Stimulated activated memory B cell treated with anti-CD40 and anti-IgM and Interleukin-4, amounts not matched to agents 10 μg/mL and 1 μg/mL and 100 μg/mL, for 72 hours (primary cell): ENCODE results near the gene PRKCI.
"Not testable (repeated sequence)": the region's sequence is repeated elsewhere in the genome, so short reads cannot be mapped to it uniquely, and the experiment has no call there.

Experiments
- ATAC-seq: fragments of 150-1000 bp; cut with Tn5 transposase; 2 replicates; pipeline ENCODE4 v1.10.0; 2021
- H3K27ac Mint-ChIP-seq: one replicate; pipeline ENCODE4 v1.8.0; 2022; ENCODE audit warnings: mild to moderate bottlenecking, mixed read lengths
- H3K27me3 Mint-ChIP-seq: one replicate; pipeline ENCODE4 v1.8.0; 2022; ENCODE audit warnings: mixed read lengths
- H3K36me3 Mint-ChIP-seq: one replicate; pipeline ENCODE4 v1.8.0; 2022; ENCODE audit warnings: mixed read lengths
- H3K4me1 Mint-ChIP-seq: one replicate; pipeline ENCODE4 v1.8.0; 2022; ENCODE audit warnings: mixed read lengths
- H3K4me3 Mint-ChIP-seq: one replicate; pipeline ENCODE4 v1.8.0; 2022; ENCODE audit warnings: mild to moderate bottlenecking, moderate library complexity, mixed read lengths
- H3K9me3 Mint-ChIP-seq: one replicate; pipeline ENCODE4 v1.8.0; 2022; ENCODE audit warnings: mixed read lengths

Gene PRKCI

DNA sequence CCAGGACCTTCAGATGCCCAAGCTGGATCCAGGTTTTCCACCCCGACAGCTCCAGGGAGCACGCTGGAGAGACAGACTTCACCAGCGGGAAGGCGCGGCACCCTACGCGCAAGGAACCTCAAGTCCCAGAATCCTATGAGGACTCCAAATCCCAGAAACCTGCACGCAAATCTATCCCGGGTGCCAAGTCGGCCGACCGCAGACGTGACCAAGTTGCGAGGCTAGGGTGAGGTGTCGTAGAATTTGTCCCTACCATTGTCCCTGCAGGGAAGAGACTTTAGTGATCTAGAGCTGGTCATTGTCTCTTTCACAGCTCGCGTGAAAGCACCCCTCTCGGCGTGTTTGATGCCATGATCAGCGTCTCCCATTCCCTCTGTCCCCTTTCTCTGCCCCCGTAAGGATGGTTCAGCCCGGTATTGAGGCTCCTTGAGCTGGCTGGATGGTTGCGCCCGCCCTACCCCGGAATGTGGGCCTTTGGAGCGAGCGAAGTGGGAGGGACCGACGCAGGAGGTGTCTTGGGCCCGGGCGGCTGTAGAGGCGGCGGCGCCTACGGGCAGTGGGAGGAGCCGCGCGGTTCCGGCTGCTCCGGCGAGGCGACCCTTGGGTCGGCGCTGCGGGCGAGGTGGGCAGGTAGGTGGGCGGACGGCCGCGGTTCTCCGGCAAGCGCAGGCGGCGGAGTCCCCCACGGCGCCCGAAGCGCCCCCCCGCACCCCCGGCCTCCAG is at the start of gene PRKCI:
Gene PRKCI, plus strand, starts transcription at position 501 of the 723 bp plus-strand sequence. CDS start 246 bp downstream, outside the sequence.
- Mint-ChIP-seq H3K27me3 (no peaks in the 10 kb centered on the region), H3K9me3 (no peaks in the 10 kb centered on the region), H3K4me1 (peaks cover 15% of the 10 kb centered on the region), H3K36me3 (no peaks in the 10 kb centered on the region), H3K4me3 (peak within 1 kb of the TSS; percentile 85), H3K27ac (peak within 1 kb of the TSS; percentile 88)
- peak; percentile 96 for ATAC-seq

DNA sequence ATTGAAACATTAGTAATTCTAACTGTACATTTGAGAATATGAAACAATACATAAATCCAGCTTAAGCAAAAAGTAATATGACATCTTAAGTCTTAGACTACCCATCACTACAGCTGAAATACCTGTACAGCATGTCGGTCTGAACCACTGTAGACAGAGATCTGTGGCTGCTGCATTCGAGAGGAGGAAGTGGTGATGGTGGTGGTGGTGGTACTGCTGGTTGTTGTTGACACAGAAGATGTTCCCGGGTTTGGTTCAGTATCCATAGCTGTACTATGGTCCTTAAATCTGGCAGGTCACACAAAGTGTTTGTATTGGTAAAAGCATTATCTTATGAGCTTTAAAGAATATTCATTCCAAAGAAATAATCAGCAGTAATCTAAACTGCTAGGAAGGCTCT is 43.6 kb upstream of the PRKCI start:
- peak overlapping the region; percentile 32 for H3K27ac Mint-ChIP-seq
- H3K27me3 Mint-ChIP-seq, result no peaks in the 10 kb centered on the region
- peaks cover 29% of the 10 kb centered on the region for H3K4me1 Mint-ChIP-seq
- H3K36me3 Mint-ChIP-seq, result peaks cover 18% of the 10 kb centered on the region
- H3K4me3 Mint-ChIP-seq, result peak overlapping the region; percentile 48
- no peak for ATAC-seq
- H3K9me3 Mint-ChIP-seq, result no peaks in the 10 kb centered on the region

DNA sequence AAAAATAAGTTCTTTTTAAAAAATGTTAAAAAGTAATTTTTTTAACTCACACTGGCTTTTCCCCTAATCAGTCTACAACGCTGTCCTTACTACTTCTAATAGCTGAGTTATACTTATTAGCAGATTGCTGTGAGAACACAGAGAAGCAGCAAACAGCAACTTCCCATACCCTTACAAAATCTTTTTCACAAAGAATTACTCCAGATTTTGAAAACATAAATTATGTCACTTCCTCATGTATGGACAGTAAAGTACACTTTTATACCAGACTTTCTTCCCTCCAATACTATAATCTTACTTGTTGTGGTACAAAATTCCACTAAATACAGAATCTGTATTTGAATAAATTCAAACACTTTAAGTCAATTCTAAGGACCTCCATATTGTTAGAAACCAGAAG is 42.8 kb upstream of the PRKCI start:
- no peak for ATAC-seq
- Mint-ChIP-seq H3K27ac (peak overlapping the region; percentile 90), H3K9me3 (no peaks in the 10 kb centered on the region), H3K27me3 (no peaks in the 10 kb centered on the region), H3K4me3 (peak overlapping the region; percentile 96), H3K36me3 (peaks cover 18% of the 10 kb centered on the region), H3K4me1 (peaks cover 29% of the 10 kb centered on the region)

DNA sequence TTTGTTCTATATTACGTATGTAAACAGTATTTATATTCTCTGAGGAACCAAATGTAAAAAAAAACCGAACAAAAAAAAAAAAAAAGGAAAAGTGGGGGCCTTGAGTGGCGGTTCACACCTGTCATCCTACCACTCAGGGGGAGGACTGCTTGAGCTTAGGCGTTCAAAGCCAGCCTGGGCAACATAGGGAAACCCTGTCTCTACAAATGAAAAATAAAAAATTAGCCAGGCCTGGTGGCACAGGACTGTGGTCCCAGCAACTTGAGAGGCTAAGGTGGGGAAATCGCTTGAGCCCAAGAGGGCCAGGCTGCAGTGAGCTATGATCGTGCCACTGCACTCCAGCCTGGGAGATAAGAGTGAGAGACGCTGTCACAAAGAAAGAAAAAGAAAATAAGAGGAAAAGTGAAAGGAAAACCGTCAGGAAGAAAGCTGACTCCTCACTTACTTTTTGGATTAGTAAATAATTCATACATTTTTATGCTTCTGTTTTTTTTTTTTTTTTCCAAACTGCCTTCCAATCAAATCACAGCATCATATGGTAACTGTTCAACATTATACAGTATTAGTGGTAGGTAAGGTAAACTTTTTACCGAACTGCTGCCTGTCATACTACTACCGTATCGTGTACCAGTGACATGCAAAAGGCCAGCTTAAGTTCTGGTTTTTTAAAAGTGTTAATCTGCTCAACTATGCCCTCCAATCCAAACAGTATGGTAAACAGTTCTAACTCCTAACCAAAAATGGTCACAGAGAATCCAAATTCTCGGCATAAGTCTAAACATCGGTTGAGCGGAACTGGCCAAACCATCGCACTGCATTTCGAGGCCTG is 41.9 kb upstream of the PRKCI start:
- peaks cover 16% of the 10 kb centered on the region for H3K36me3 Mint-ChIP-seq
- ATAC-seq, result peak; percentile 13
- no peaks in the 10 kb centered on the region for H3K9me3 Mint-ChIP-seq
- peak overlapping the region; percentile 96 for H3K4me3 Mint-ChIP-seq
- H3K27ac Mint-ChIP-seq, result peak overlapping the region; percentile 90
- H3K4me1 Mint-ChIP-seq, result peaks cover 27% of the 10 kb centered on the region
- H3K27me3 Mint-ChIP-seq, result no peaks in the 10 kb centered on the region

DNA sequence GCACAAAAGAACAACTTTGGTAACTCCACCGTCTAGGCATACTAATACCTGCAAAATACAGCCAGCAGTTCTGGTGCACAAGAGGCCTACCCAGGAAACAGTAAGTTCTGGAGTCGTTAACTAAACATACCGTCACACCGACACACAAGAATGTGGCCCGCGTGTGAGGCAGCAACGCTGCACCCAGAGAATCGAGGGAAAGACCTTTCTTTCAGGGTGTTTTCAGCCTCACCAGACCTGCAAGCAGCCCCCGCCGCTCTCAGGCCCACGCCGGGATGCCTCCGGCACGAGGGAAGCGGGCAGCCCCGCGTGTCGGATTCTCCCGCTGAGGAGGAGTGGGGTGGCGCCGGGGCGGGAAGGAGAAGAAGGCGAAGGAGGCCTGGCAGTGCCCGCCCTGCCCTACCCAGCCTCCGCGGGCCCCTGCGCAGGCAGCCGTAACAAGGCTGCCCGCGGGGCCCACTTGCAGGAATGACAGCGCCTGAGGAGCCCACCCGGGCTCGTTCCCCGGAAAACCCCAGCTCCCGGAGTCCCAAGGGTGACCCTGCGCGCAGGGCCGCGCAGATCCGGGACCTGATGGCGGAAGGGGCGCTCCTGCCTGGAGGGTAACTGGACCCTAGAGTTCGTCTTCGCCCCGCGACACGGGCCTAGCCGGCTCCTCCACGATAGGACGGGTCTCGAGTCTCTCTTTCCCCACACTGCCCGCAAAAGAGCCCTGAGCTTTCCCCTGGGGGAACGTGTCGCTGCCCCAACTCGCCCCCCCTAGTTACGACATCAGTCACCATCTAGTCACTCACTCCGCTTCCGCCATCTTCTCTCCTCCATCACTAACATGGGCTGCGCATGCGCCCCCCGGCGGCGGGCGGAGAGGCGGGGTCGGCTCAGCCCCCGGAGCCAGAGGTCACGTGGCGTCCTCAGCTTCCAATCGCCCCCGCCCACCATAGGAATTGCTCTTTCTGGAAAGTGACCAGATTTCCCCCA is 41.0 kb upstream of the PRKCI start, which contains the start of gene PHC3:
Gene PHC3, minus strand, starts transcription at position 826 of the 978 bp plus-strand sequence. Its CDS starts 18 bp downstream, at position 808.
- Mint-ChIP-seq H3K27ac (peak within 1 kb of the TSS; percentile 90), H3K4me1 (peaks cover 23% of the 10 kb centered on the region), H3K4me3 (peak within 1 kb of the TSS; percentile 96), H3K27me3 (no peaks in the 10 kb centered on the region), H3K36me3 (peaks cover 9% of the 10 kb centered on the region), H3K9me3 (no peaks in the 10 kb centered on the region)
- peak; percentile 92 for ATAC-seq

DNA sequence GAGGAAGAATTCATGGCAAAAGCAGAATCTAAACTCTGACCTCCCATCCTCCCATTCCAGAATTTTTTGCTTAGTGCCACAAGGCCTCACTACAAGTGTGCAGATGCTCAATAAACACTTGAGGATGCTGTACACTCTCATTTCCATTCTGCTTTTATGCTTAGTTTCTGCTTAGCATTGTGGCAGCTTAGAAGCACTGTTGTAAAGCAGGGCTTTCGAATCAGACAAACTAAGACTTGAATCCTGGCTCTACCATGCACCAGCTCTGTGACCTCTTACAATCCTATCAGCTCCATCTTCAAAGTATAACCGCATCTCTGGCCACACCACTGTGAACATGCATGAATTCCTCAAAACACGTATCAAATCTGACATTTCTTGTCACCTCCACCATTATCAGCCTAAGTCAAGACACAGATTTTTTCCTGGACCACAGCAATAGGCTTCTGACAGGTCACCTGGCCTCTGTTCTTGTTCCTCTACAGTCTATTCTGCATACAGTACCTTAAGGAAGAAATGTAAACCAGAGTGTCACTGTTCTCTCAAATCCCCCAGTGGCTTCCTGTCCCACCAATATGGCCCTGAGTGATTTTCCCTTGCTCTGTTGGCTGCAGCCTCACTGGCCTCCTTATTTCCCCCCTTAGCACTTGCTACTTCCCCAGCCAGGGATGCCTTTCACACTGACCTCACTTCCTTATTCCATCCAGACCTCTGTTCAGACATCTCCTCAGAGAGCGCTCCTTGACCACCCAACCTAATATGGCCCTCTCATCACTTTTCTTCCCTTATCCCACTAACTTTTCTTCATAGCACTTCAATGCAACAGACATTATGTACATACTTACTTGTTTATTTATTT is 32.6 kb upstream of the PRKCI start:
- no peak for ATAC-seq
- peaks cover 14% of the 10 kb centered on the region for H3K4me1 Mint-ChIP-seq
- H3K36me3 Mint-ChIP-seq, result no peaks in the 10 kb centered on the region
- H3K4me3 Mint-ChIP-seq, result no peak overlapping the region
- H3K27ac Mint-ChIP-seq, result no peak overlapping the region
- no peaks in the 10 kb centered on the region for H3K9me3 Mint-ChIP-seq
- no peaks in the 10 kb centered on the region for H3K27me3 Mint-ChIP-seq

DNA sequence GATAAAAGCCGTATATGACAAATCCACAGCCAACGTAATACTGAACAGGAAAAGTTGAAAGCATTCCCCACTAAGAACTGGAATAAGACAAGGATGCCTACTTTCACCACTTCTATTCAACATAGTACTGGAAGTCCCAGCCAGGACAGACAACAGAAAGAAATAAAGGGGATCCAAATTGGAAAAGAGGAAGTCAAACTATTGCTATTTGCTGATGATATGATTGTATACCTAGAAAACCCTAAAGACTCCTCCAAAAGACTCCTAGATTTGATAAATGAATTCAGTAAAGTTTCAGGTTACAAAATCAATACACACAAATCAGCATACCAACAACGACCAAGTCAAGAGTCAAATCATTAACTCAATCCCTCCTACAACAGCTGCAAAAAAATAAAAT is 26.5 kb upstream of the PRKCI start:
- not testable (repeated sequence) for H3K27ac Mint-ChIP-seq, ATAC-seq, H3K4me1 Mint-ChIP-seq, H3K36me3 Mint-ChIP-seq, H3K4me3 Mint-ChIP-seq, H3K9me3 Mint-ChIP-seq
- peaks cover 12% of the 10 kb centered on the region for H3K27me3 Mint-ChIP-seq

DNA sequence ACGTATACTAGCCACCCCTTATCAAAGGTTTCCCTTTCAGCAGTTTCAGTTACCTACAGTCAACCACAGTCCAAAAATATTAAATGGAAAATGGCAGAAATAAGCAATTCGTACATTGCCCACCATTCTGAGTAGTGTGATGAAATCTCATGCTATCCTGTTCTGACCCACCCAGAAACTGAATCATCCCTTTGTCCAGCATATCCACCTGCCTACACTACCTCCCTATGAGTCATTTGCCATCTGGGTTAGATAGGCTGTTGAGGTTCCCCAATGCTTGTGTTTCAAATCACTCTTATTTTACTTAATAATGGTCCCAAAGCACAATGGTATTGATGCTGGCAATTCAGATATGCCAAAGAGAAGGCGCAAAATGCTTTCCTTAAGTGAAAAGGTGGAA is 25.4 kb upstream of the PRKCI start:
- Mint-ChIP-seq H3K36me3 (no peaks in the 10 kb centered on the region), H3K4me3 (no peak overlapping the region), H3K27ac (no peak overlapping the region), H3K4me1 (peaks cover 7% of the 10 kb centered on the region), H3K9me3 (no peaks in the 10 kb centered on the region), H3K27me3 (peaks cover 15% of the 10 kb centered on the region)
- no peak for ATAC-seq

DNA sequence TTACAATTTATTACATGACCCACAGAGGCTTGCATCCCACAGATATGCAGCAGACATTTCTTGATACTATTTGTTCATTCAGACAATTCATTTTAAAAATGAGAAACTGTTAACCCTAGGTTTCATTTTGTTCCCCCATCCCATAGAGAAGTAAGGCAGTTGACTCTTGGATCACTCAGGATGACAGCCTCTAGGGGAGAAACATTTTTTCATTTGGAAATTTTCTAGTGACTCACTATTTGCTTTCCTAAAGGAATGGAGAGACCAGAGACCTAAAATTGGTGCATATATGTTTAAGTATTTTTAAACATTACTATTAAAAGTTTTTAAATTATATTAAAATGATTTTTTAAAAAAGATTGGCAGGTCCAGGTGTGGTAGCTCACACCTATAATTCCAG is 21.2 kb upstream of the PRKCI start:
- ATAC-seq, result no peak
- Mint-ChIP-seq H3K27ac (no peak overlapping the region), H3K36me3 (no peaks in the 10 kb centered on the region), H3K4me3 (no peak overlapping the region), H3K4me1 (peaks cover 7% of the 10 kb centered on the region), H3K27me3 (peaks cover 46% of the 10 kb centered on the region), H3K9me3 (no peaks in the 10 kb centered on the region)

DNA sequence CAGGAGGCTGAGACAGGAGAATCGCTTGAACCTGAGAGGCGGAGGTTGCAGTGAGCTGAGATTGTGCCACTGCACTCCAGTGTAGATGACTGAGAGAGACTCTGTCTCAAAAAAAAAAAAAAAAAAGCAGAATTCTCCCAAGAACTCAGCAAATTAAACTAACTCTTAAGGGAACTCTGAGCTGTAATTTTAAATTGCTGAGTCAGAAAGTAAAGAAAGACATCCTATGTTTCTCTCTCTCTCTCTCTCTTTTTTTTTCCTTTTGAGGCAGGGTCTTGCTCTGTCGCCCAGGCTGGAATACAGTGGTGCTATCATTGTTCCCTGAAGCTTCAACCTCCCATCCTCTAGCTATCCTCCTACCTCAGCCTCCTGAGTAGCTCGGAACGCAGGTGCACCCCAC is 20.7 kb upstream of the PRKCI start:
- Mint-ChIP-seq H3K27ac (no peak overlapping the region), H3K27me3 (peaks cover 52% of the 10 kb centered on the region), H3K9me3 (no peaks in the 10 kb centered on the region), H3K4me1 (peaks cover 7% of the 10 kb centered on the region), H3K4me3 (no peak overlapping the region), H3K36me3 (no peaks in the 10 kb centered on the region)
- ATAC-seq, result no peak

DNA sequence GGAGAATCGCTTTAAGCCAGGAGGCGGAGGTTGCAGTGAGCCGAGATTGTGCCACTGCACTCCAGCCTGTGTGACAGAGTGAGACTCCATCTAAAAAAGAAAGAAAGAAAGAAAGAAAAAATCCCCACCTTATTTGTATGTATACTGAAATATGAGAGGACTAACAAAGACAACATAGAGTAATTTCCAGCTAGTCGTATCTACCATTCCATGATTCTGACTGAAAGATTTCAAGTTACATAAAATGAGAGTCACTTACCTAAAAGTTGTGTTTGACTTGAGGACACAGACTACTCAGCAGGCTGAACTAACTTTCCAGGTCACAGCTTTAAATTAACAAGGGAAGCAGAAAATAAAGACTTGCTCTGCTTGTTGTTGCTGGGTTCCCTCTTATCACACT is 18.8 kb upstream of the PRKCI start:
- Mint-ChIP-seq H3K4me1 (peaks cover 7% of the 10 kb centered on the region), H3K36me3 (no peaks in the 10 kb centered on the region), H3K27ac (no peak overlapping the region), H3K4me3 (no peak overlapping the region), H3K9me3 (no peaks in the 10 kb centered on the region), H3K27me3 (peaks cover 55% of the 10 kb centered on the region)
- ATAC-seq, result no peak

DNA sequence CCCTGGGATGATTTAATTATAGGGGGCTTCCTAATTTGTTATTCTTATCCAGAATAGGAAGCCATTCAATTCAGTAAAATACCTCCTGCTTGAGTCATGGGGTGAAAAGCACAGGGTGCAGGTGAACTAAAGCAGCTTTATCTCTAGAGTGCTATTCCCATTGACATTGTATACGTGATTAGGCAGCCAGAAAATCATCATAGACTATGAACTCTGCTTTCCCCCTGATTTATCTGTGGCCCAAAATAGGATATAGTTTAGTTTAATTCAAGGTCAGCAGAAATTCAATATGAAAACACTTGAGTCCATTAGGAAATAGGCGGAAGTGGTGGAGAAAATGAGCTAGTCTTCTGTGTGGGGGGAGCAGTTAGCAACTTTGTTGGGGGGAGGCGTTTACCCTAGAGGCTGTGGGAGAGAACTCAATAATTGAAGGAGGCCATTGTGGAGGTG is 18.2 kb upstream of the PRKCI start:
- Mint-ChIP-seq H3K36me3 (no peaks in the 10 kb centered on the region), H3K9me3 (no peaks in the 10 kb centered on the region), H3K27me3 (peaks cover 55% of the 10 kb centered on the region), H3K4me1 (peaks cover 7% of the 10 kb centered on the region), H3K27ac (no peak overlapping the region), H3K4me3 (no peak overlapping the region)
- no peak for ATAC-seq

DNA sequence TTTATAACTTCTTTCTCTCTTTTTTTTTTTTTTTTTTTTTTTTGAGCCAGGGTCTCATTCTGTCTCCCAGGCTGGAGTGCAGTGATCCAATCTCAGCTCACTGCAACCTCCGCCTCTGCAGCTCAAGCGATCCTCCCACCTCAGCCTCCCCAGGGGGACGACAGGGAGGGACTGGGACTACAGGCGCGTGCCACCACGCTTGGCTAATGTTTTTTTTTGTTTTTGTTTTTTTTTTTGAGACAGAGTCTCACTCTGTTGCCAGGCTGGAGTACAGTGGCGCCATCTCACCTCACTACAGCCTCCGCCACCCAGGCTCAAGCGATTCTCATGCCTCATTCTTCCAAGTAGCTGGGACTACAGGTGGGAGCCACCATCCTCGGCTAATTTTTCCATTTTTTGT is 17.7 kb upstream of the PRKCI start:
- H3K9me3 Mint-ChIP-seq, result no peaks in the 10 kb centered on the region
- no peak overlapping the region for H3K4me3 Mint-ChIP-seq

DNA sequence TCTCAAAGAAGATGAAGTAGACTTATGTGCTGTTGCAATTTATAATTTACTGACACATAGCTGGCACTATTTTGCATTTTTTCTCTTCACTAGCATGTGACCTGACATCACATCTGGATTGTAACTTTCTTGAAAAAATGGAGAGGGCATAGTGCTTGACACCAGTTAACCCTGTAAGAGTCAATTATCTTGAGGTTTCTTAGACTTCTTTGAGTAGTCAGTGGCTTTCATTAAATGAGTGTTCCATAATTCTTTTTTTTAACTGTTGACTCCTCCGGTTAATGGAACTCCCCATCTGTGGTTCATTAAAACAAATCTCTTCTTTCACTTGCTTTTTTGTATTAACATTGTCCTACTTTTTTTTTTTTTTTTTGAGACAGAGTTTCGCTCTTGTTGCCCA is 16.9 kb upstream of the PRKCI start:
- ATAC-seq, result no peak
- Mint-ChIP-seq H3K4me3 (no peak overlapping the region), H3K36me3 (no peaks in the 10 kb centered on the region), H3K27me3 (peaks cover 56% of the 10 kb centered on the region), H3K9me3 (no peaks in the 10 kb centered on the region), H3K27ac (no peak overlapping the region), H3K4me1 (peaks cover under 1% of the 10 kb centered on the region)

More for the DNA sequence above, 17.7 kb upstream of the PRKCI start:
- no peaks in the 10 kb centered on the region for H3K36me3 Mint-ChIP-seq
- H3K4me1 Mint-ChIP-seq, result peaks cover 7% of the 10 kb centered on the region
- peaks cover 56% of the 10 kb centered on the region for H3K27me3 Mint-ChIP-seq
- no peak overlapping the region for H3K27ac Mint-ChIP-seq
- no peak for ATAC-seq
